ENCODE measurements around the gene FTH1. TPM values are rescaled to one million over a fixed set of nuclear protein-coding genes. Genes with fewer than 3 reads are reported as not detected.
A peak's percentile ranks its signal among the peaks of the same experiment; 100 is the strongest.

FTH1 gene
- total and polyA plus RNA-seq, 2 of the 13 experiments (the other 11 are each of a cell fraction or from before 2014, with no cell fraction given), result 607 to 760 TPM

- TF ChIP-seq RFX3 (CRISPR knock-in tag; IDR thresholded peaks at IDR 0.05), result 0 out of 2 replicates have a peak, but pooled peaks have one; percentile 9
- TF ChIP-seq, protein P1, sequence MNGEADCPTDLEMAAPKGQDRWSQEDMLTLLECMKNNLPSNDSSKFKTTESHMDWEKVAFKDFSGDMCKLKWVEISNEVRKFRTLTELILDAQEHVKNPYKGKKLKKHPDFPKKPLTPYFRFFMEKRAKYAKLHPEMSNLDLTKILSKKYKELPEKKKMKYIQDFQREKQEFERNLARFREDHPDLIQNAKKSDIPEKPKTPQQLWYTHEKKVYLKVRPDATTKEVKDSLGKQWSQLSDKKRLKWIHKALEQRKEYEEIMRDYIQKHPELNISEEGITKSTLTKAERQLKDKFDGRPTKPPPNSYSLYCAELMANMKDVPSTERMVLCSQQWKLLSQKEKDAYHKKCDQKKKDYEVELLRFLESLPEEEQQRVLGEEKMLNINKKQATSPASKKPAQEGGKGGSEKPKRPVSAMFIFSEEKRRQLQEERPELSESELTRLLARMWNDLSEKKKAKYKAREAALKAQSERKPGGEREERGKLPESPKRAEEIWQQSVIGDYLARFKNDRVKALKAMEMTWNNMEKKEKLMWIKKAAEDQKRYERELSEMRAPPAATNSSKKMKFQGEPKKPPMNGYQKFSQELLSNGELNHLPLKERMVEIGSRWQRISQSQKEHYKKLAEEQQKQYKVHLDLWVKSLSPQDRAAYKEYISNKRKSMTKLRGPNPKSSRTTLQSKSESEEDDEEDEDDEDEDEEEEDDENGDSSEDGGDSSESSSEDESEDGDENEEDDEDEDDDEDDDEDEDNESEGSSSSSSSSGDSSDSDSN (CRISPR knock-in tag; IDR thresholded peaks at IDR 0.05), result peak; percentile 39; the same call in 1 of the 2 replicates
- TF ChIP-seq ZFP36L1 (CRISPR knock-in tag; IDR thresholded peaks at IDR 0.05), result 0 out of 2 replicates have a peak, but pooled peaks have one; percentile 55
- TF ChIP-seq ZFYVE20 (CRISPR knock-in tag; IDR thresholded peaks at IDR 0.05; ENCODE audit: borderline replicate concordance, low read depth), result no peak
- TF ChIP-seq, protein P2, sequence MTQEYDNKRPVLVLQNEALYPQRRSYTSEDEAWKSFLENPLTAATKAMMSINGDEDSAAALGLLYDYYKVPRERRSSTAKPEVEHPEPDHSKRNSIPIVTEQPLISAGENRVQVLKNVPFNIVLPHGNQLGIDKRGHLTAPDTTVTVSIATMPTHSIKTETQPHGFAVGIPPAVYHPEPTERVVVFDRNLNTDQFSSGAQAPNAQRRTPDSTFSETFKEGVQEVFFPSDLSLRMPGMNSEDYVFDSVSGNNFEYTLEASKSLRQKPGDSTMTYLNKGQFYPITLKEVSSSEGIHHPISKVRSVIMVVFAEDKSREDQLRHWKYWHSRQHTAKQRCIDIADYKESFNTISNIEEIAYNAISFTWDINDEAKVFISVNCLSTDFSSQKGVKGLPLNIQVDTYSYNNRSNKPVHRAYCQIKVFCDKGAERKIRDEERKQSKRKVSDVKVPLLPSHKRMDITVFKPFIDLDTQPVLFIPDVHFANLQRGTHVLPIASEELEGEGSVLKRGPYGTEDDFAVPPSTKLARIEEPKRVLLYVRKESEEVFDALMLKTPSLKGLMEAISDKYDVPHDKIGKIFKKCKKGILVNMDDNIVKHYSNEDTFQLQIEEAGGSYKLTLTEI (CRISPR knock-in tag; conservative IDR thresholded peaks at IDR 0.05), result no peak
- TF ChIP-seq ZNF446 (CRISPR knock-in tag; IDR thresholded peaks at IDR 0.05), result no peak
- TF ChIP-seq ERF (CRISPR knock-in tag; IDR thresholded peaks at IDR 0.05), result peak; percentile 63; the same call in 1 of the 2 replicates
- 0 out of 2 replicates have a peak, but pooled peaks have one; percentile 60 for TF ChIP-seq KLF13 (CRISPR knock-in tag; IDR thresholded peaks at IDR 0.05)
- peak; percentile 83; the same call in 1 of the 2 replicates for TF ChIP-seq SNAI1 (CRISPR knock-in tag; IDR thresholded peaks at IDR 0.05; ENCODE audit: borderline replicate concordance)
- TF ChIP-seq POGZ (CRISPR knock-in tag; IDR thresholded peaks at IDR 0.05), result peak; percentile 69; the same call in 1 of the 2 replicates
- TF ChIP-seq SOX13 (IDR thresholded peaks at IDR 0.05), result 0 out of 2 replicates have a peak, but pooled peaks have one; percentile 38
- TF ChIP-seq SOX13 (CRISPR knock-in tag; conservative IDR thresholded peaks at IDR 0.05 in 1 of 2, IDR thresholded peaks at IDR 0.05 in 1 of 2), result peak in 1 of 2 experiments; percentile 81; a peak in 2 of 4 replicates
- no peak for TF ChIP-seq ZBTB34 (CRISPR knock-in tag; IDR thresholded peaks at IDR 0.05)
- no peak for TF ChIP-seq NCOA5 (CRISPR knock-in tag; IDR thresholded peaks at IDR 0.05)
- TF ChIP-seq GMEB2 (CRISPR knock-in tag; IDR thresholded peaks at IDR 0.05; ENCODE audit: low read depth), result no peak
- 0 out of 2 replicates have a peak, but pooled peaks have one; percentile 56 for TF ChIP-seq ZNF101 (CRISPR knock-in tag; IDR thresholded peaks at IDR 0.05; ENCODE audit: borderline replicate concordance, low read depth)
- TF ChIP-seq ZFAT (CRISPR knock-in tag; conservative IDR thresholded peaks at IDR 0.05), result no peak
- TF ChIP-seq ZNF430 (CRISPR knock-in tag; IDR thresholded peaks at IDR 0.05), result peak; percentile 93
- TF ChIP-seq FOXA1 (IDR thresholded peaks at IDR 0.05), result no peak
- TF ChIP-seq FOXA1 (CRISPR knock-in tag; IDR thresholded peaks at IDR 0.05), result peak; percentile 74
- peak; percentile 98 for TF ChIP-seq FOXO1 (CRISPR knock-in tag; IDR thresholded peaks at IDR 0.05)
- TF ChIP-seq NBN (conservative IDR thresholded peaks at IDR 0.05), result no peak
- TF ChIP-seq ZMYM2 (CRISPR knock-in tag; IDR thresholded peaks at IDR 0.05), result peak; percentile 82
Observed at GRCh38 chr11:61972672-61973475, 5.4 kb upstream of the FTH1 start (continued).

Measured in HepG2 (cell line).